TTC549 (cell line): ENCODE measurements around the gene FBXO44.
"Not testable (repeated sequence)": the region's sequence is repeated elsewhere in the genome, so short reads cannot be mapped to it uniquely, and the experiment has no call there.

Experiments
- FAIRE-seq: peaks from 2 replicates; lab custom pipeline; 2012; peaks lifted over from hg19 to GRCh38; lab: Jason Lieb, UNC

Gene FBXO44, protein sequence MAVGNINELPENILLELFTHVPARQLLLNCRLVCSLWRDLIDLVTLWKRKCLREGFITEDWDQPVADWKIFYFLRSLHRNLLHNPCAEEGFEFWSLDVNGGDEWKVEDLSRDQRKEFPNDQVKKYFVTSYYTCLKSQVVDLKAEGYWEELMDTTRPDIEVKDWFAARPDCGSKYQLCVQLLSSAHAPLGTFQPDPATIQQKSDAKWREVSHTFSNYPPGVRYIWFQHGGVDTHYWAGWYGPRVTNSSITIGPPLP

DNA sequence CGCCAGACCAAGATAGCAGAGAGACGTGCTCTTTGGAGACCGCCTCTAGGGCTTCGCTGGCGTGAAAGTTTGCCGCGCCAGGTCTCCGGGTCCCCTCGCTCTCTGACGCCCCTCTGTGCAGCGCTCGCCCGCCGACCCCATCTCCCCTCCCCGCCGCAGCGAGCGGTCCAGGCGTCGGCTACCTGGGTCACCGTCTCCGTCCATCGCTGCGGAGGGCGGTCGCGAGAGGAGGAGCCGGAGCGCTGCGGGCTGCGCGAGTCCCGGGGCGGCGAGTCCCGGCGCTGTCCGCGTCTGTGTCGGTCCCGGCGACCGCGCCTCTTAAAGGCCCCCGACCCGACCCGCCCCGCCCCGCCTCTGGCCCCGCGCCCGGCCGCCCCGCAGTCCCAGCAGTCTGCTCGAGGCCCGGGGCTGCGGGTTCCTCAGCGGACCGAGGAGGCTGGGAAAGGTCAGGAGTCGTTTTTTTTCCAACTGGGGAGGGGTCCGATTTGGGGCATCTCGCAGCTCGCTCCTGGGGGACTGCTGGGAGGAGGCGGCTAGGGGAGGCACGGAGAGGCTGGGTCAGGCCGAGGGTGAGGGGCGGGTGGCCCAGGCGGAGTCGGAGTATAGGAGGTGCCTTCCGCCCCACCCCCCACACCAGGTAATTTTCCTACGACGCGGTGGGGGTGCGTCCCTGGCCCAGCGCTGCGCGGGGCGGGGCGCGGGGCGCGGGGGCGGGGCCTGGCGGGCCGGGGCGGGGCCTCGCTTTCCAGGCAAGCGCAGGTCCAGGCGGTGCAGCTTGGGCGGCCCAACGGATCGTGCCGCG lies at the start of gene FBXO44, which contains the start of gene FBXO2:
Gene FBXO44 (plus strand): TSS at position 741 of the 802 bp plus-strand sequence. CDS start 959 bp downstream, outside the sequence.
Gene FBXO2 (minus strand): TSS at position 293 of the 802 bp plus-strand sequence. CDS start 89 bp downstream, at position 204.
- no peak for FAIRE-seq

DNA sequence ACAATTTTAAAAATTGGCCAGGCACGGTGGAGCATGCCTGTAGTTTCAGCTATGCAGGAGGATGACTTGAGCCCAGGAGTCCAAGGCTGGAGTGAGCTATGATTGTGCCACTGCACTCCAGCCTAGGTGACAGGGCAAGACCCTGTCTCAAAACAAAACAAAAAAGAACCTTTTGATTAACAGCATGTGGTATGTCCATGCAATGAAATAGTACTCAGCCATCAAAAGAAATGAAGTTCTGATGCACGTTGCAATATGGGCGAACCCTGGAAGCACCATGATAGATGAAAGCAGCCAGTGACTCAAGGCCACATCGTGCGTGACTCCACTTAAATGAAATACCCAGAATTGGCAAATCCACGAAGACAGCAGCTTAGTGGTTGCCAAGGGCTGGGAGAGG lies 47.9 kb upstream of the FBXO44 start:
- FAIRE-seq: no peak

GRCh38 chr1:11608596-11609130 lies 46.0 kb upstream of the FBXO44 start:
- FAIRE-seq: not testable (repeated sequence)

DNA sequence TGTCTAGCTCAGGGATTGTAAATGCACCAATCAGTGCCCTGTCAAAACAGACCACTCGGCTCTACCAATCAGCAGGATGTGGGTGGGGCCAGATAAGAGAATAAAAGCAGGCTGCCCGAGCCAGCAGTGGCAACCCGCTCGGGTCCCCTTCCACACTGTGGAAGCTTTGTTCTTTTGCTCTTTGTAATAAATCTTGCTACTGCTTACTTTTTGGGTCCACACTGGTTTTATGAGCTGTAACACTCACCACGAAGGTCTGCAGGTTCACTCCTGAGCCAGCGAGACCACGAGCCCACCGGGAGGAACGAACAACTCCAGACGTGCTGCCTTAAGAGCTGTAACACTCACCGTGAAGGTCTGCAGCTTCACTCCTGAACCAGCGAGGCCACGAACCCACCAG lies 45.3 kb upstream of the FBXO44 start:
- not testable (repeated sequence) for FAIRE-seq

DNA sequence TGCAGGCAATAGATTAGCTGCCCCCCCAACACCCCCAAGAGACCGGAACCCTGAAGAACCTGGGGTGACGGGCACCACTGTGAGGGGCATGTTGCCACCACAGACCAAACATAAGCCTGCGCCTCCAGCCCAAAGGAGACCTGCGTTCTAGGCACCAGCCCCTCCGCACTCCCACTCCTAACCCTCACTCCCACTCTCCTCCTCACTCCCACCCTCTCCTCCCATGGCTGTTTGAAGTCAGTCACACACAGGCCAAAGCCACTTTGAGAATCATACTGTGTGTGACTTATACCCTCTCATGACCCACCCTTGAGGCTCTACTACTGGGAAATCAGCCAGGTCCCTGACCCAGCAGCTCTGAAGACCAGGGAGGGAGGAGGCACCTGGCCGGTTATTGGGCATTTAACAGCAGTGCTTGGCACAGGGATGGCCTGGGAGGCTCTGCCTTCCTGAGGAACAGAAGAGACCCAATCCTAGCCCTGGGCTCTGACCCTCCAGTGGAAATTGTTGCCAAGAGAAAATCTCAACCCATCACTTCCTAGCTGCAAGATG lies 44.0 kb upstream of the FBXO44 start:
- no peak for FAIRE-seq

DNA sequence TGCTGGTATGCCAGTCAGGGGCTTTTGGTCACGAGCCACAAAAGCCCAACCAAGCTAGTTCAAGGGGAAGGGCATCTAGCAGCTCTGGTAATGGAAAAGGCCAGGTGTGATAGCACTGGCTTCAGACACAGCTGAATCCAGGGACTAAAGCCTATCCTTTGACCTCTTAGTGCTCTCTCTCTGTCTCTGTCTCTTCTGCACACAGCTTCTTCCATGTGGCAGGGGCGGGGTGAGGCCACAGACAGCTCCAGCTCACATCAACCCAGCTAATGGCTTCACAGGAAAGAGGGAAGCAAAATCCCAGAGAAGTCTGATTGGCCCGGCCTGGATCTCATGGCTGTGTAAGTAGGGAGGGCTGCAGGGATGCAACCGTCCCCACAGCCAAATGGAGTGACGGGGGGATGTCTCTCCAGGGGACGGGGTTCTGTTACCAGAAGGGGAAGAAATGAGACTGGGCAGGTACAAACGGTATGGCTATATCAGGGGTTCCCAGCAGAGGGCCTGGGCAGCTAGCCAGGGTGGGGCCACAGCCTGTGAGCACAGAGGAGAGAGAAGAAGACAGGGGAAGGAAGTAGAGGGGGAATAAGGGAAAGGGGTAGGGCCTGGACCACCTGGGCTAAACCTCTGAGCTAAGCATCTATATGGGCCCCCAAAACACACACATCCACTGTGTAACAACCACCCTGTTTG lies 42.9 kb upstream of the FBXO44 start:
- FAIRE-seq: no peak

GRCh38 chr1:11613347-11613746 lies 41.3 kb upstream of the FBXO44 start:
- no peak for FAIRE-seq

GRCh38 chr1:11615090-11615489 lies 39.6 kb upstream of the FBXO44 start:
- no peak for FAIRE-seq

DNA sequence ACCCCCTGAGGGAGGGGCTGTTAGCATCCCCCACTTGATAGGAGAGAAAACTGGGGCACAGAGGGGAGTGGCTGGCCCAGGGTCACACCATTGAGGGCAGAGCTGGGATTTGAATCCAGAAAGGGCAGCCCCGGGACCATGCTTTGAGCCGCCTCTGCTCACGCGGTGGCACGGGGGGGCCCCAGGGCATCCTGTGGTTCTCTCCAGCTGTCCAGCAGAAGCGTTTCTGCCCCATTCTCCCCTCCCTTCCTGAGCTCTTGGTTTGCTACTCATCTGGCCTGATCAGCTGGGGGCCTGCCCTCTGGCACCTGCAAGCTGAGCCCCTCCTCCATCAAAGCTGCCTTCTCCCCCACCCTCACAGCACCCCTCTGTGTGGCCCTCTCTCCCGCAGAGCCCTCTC lies 37.9 kb upstream of the FBXO44 start:
- no peak for FAIRE-seq

GRCh38 chr1:11617314-11617713 lies 37.4 kb upstream of the FBXO44 start:
- FAIRE-seq: no peak

DNA sequence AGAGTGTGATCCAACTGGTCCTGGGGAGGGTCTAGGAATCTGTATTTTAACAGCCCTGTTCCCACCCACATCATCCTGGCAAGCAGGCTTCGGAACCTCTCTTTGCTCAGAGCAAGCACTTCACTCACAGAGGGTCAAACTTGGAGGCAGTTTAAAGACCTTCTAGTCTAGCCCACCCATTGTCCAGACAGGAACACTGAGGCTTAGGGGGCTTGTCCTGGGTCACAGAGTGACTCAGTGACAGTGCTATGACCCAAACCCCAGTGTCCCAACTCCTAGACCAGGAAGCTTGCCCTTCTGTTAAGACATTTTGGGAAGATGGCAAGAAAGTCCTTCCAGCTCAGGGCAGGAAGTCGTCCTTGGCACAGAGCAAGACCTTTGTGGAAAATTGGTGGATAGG lies 36.9 kb upstream of the FBXO44 start:
- no peak for FAIRE-seq

DNA sequence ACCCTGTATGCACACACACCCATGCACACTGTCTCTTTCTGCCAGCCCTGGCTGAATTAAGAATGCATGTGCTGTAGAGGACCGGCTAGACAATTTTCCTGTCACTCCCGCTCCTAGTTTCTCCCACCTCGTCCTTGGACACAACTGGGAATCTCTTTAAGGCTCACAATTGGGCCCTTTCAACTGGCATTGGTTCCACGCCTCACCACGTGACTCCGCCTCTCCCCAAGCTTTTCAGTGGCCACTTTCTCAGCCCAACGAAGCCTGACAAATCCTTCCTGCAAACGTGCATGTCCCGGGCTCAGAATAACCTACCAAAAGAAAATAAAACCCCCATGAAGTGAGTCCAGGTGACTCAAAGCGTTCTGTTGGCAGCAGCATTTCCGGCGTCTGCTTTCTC lies 34.3 kb upstream of the FBXO44 start:
- no peak for FAIRE-seq

DNA sequence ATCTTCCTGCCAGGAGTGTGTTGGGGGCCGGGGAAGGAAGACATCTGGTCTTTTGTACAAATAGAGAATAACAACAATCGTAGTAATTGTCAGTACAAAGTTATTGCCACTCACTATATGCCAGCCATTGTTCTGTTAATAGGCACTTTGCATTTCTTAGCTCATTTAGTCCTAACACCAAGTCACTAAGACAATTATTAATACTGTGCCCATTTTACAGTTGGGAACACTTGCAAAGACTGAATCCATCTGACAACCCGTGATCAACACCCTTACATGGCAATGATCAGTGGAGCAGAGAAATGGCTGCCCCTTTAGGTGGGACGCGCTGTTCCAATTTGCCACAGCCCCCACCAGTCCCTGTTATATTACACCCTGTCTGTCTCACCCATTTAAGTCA lies 33.8 kb upstream of the FBXO44 start:
- no peak for FAIRE-seq

GRCh38 chr1:11622398-11622797 lies 32.3 kb upstream of the FBXO44 start:
- no peak for FAIRE-seq

DNA sequence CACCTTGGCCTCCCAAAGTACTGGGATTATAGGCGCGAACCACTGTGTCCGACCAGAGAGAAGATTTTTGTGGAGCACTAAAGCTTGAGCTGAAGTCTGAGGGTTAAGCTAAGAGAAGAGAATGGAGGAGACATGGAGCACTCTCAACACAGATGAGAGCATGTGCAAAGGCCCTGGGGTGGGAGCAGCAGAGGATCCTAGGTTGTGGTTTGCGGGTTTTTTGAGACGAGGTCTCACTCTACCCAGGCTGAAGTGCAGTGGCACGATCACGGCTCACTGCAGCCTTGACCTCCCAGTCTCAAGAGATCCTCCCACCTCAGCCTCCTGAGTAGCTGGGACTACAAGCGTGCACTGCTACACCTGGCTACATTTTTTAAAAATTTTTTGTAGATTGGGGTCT lies 31.0 kb upstream of the FBXO44 start:
- no peak for FAIRE-seq

DNA sequence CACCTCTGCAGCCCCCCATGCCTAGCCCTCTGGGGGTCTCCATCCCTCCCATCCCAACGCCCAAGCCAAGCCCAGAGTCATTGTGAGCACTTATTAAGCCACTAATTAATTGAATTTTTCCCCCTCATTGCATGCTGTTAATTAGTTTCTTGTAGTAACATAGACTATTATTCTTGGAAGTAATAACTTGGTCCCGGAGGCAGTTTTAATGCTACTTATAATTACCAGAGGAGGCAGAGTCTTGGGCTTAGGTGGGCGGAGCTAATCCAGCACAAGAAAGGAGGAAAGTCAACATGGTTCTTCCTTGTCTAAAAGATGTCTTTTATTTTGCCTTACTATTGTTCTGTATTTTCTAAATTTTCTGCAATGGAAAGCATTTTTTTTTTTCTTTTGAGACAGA lies 28.1 kb upstream of the FBXO44 start:
- FAIRE-seq: no peak

DNA sequence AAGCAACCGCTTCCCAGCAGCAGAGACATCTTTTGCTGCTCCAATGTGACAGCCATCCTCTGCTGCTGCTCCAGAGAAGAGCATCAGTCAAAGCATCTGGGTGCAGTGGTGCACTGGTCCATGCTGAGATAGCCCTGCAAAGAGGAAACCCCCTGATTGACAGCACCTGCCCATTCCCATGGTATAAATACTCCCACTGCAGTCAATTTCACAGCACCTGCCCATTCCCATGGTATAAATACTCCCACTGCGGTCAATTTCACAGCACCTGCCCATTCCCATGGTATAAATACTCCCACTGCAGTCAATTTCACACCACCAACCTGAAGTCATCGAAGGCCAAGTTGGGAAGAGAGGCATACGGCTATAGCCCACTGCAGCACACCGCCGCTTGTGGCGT lies 25.9 kb upstream of the FBXO44 start:
- FAIRE-seq: no peak

DNA sequence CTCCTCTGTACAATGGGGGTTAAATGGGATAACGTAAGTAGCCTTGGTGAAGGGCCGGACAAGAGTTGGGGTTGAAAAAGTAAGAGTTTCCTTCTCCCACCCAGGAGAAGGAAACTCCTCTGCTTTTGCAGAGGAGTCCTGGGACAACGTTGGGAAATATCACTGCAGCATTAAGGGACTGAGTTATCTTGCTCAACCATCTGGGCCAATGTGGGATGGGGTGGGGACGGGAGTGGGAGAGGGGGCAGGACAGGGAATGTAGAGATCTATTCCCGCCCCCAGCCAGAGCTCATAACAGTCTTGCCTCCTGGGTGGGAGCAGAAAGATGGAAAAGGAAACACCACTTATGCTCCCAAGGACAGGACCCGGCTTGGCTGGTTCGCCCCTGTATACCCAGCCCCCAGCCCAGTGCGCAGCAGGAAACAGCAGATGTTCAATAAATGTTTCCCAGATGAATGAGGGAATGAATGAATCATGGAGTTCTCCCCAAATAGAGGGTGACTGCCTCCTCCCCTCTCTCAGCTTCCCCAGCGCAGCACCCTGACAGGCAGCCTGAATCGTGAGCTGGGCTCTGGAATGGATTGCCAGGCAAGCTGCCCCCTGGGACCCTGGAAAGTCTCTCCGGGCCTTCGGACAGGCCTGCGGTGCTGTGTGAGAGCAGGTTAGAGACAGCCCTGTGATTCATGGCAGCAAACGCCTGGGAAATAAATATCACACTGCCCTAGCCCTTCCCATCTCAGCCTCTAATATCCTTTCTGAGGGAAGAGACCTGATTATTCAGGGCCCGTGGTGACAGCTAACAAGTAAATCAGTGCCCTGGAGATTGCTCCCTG lies 25.3 kb upstream of the FBXO44 start:
- FAIRE-seq: no peak

DNA sequence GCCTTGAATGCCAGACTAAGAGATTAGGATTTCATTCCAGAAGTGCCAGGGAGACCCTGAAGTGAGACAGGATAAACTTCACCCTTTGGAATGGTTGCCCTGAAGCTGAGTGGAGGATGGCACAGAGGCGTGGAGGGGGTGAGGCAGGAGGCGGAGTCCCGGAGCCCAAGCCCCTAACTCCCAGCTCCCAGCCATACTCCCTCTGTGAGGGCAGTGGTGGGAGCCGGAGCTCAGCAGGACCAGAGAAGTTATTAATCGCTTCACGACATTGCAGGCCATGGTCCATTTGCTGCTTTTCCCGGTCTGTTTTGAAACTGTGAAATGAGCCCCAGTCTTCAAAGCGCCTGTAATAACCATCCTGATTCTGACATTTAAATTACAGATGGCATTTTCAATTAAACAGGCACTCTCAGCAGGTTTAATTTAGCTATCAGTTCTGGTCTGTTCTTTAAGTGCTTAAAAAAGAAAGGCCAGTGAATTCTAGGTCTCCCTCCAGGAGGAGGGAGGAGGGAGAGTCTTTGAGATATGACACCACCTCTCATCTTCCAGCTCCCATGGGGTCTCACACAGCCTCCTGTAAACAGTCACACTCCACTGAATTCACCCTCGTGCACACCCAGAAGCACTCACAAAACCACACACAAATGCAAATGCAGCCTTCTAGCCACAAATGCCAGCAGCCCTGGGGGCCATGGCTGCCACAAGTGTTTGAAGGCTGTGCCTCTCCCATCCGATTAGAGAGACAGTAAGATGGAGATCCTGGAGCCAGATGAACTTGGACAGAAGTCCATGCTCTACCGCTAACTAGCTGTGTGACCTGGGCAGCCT lies 20.1 kb upstream of the FBXO44 start:
- FAIRE-seq: no peak

GRCh38 chr1:11638121-11638520 lies 16.6 kb upstream of the FBXO44 start:
- no peak for FAIRE-seq

DNA sequence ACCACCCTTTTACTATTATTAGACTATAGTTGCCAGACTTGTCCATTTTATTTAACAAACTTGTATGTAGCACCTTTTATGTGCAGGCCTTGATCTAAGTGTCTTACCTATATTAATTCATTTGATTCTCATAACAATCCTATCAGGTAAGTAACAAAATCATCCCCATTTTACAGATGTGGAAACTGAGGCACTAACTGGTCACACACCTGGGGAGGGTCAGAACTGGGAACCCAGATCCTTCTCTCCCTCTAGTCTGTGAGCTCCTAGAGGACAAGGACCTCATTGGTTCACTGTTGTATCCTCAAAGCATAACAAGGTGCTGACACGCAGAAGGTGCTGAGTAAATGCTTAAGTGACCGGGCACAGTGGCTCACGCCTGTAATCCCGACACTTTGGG lies 15.3 kb upstream of the FBXO44 start:
- no peak for FAIRE-seq
